Measurements from ENCODE around the gene NUF2.

Gene NUF2

GRCh38 chr1:163365186-163365585 lies 43.4 kb downstream of the NUF2 start:
- no peaks in the 10 kb centered on the region for H3K4me1 Mint-ChIP-seq (ENCODE audit: low read depth)
- peaks cover 12% of the 10 kb centered on the region for H3K27me3 Mint-ChIP-seq
- no peaks in the 10 kb centered on the region for H3K36me3 Mint-ChIP-seq (ENCODE audit: low read depth)
- H3K4me3 Mint-ChIP-seq, result no peak overlapping the region
- no peak overlapping the region for H3K27ac Mint-ChIP-seq
- no peaks in the 10 kb centered on the region for H3K9me3 Mint-ChIP-seq

GRCh38 chr1:163366555-163366954 lies 44.8 kb downstream of the NUF2 start:
- Mint-ChIP-seq H3K9me3 (no peaks in the 10 kb centered on the region), H3K4me3 (no peak overlapping the region), H3K27me3 (peaks cover 12% of the 10 kb centered on the region), H3K4me1 (ENCODE audit: low read depth) (no peaks in the 10 kb centered on the region), H3K36me3 (ENCODE audit: low read depth) (no peaks in the 10 kb centered on the region), H3K27ac (no peak overlapping the region)

- Mint-ChIP-seq H3K27ac (no peak overlapping the region), H3K36me3 (ENCODE audit: low read depth) (no peaks in the 10 kb centered on the region), H3K4me1 (ENCODE audit: low read depth) (no peaks in the 10 kb centered on the region), H3K27me3 (peaks cover 4% of the 10 kb centered on the region), H3K4me3 (no peak overlapping the region), H3K9me3 (no peaks in the 10 kb centered on the region)
Measured at GRCh38 chr1:163367721-163368120, 46.0 kb downstream of the NUF2 start.

GRCh38 chr1:163372576-163372975 lies 50.8 kb downstream of the NUF2 start:
- no peak overlapping the region for H3K27ac Mint-ChIP-seq
- no peaks in the 10 kb centered on the region for H3K4me1 Mint-ChIP-seq (ENCODE audit: low read depth)
- peaks cover 15% of the 10 kb centered on the region for H3K27me3 Mint-ChIP-seq
- no peak overlapping the region for H3K4me3 Mint-ChIP-seq
- no peaks in the 10 kb centered on the region for H3K9me3 Mint-ChIP-seq
- H3K36me3 Mint-ChIP-seq (ENCODE audit: low read depth), result no peaks in the 10 kb centered on the region

GRCh38 chr1:163378554-163378953 lies 56.8 kb downstream of the NUF2 start:
- Mint-ChIP-seq H3K4me3 (no peak overlapping the region), H3K36me3 (ENCODE audit: low read depth) (no peaks in the 10 kb centered on the region), H3K9me3 (no peaks in the 10 kb centered on the region), H3K4me1 (ENCODE audit: low read depth) (no peaks in the 10 kb centered on the region), H3K27ac (no peak overlapping the region), H3K27me3 (peaks cover 29% of the 10 kb centered on the region)

GRCh38 chr1:163379801-163380200 lies 58.0 kb downstream of the NUF2 start:
- peaks cover 25% of the 10 kb centered on the region for H3K27me3 Mint-ChIP-seq
- H3K9me3 Mint-ChIP-seq, result no peaks in the 10 kb centered on the region
- no peak overlapping the region for H3K27ac Mint-ChIP-seq
- H3K36me3 Mint-ChIP-seq (ENCODE audit: low read depth), result no peaks in the 10 kb centered on the region
- no peak overlapping the region for H3K4me3 Mint-ChIP-seq
- no peaks in the 10 kb centered on the region for H3K4me1 Mint-ChIP-seq (ENCODE audit: low read depth)

GRCh38 chr1:163381487-163382184 lies 59.9 kb downstream of the NUF2 start:
- Mint-ChIP-seq H3K9me3 (no peaks in the 10 kb centered on the region), H3K4me1 (ENCODE audit: low read depth) (no peaks in the 10 kb centered on the region), H3K36me3 (ENCODE audit: low read depth) (no peaks in the 10 kb centered on the region), H3K27ac (no peak overlapping the region), H3K4me3 (no peak overlapping the region), H3K27me3 (peaks cover 23% of the 10 kb centered on the region)

GRCh38 chr1:163382395-163382794 lies 60.6 kb downstream of the NUF2 start:
- no peak overlapping the region for H3K4me3 Mint-ChIP-seq
- H3K27ac Mint-ChIP-seq, result no peak overlapping the region
- H3K4me1 Mint-ChIP-seq (ENCODE audit: low read depth), result no peaks in the 10 kb centered on the region
- H3K36me3 Mint-ChIP-seq (ENCODE audit: low read depth), result no peaks in the 10 kb centered on the region
- H3K9me3 Mint-ChIP-seq, result no peaks in the 10 kb centered on the region
- peaks cover 24% of the 10 kb centered on the region for H3K27me3 Mint-ChIP-seq

- peaks cover 41% of the 10 kb centered on the region for H3K27me3 Mint-ChIP-seq
- H3K36me3 Mint-ChIP-seq (ENCODE audit: low read depth), result no peaks in the 10 kb centered on the region
- no peaks in the 10 kb centered on the region for H3K4me1 Mint-ChIP-seq (ENCODE audit: low read depth)
- H3K4me3 Mint-ChIP-seq, result no peak overlapping the region
- no peak overlapping the region for H3K27ac Mint-ChIP-seq
- no peaks in the 10 kb centered on the region for H3K9me3 Mint-ChIP-seq
Measured at GRCh38 chr1:163387146-163387545, 65.4 kb downstream of the NUF2 start.

- H3K36me3 Mint-ChIP-seq (ENCODE audit: low read depth), result no peaks in the 10 kb centered on the region
- H3K9me3 Mint-ChIP-seq, result peaks cover 3% of the 10 kb centered on the region
- peaks cover 43% of the 10 kb centered on the region for H3K27me3 Mint-ChIP-seq
- no peak overlapping the region for H3K4me3 Mint-ChIP-seq
- no peak overlapping the region for H3K27ac Mint-ChIP-seq
- no peaks in the 10 kb centered on the region for H3K4me1 Mint-ChIP-seq (ENCODE audit: low read depth)
Measured at GRCh38 chr1:163388970-163389369, 67.2 kb downstream of the NUF2 start.

- H3K4me3 Mint-ChIP-seq, result no peak overlapping the region
- no peak overlapping the region for H3K27ac Mint-ChIP-seq
- peaks cover 5% of the 10 kb centered on the region for H3K9me3 Mint-ChIP-seq
- no peaks in the 10 kb centered on the region for H3K36me3 Mint-ChIP-seq (ENCODE audit: low read depth)
- no peaks in the 10 kb centered on the region for H3K4me1 Mint-ChIP-seq (ENCODE audit: low read depth)
- H3K27me3 Mint-ChIP-seq, result peaks cover 35% of the 10 kb centered on the region
Measured at GRCh38 chr1:163395790-163396189, 74.0 kb downstream of the NUF2 start.

- no peaks in the 10 kb centered on the region for H3K4me1 Mint-ChIP-seq (ENCODE audit: low read depth)
- no peak overlapping the region for H3K4me3 Mint-ChIP-seq
- no peaks in the 10 kb centered on the region for H3K36me3 Mint-ChIP-seq (ENCODE audit: low read depth)
- H3K27ac Mint-ChIP-seq, result no peak overlapping the region
- H3K27me3 Mint-ChIP-seq, result peaks cover 35% of the 10 kb centered on the region
- H3K9me3 Mint-ChIP-seq, result peaks cover 5% of the 10 kb centered on the region
Measured at GRCh38 chr1:163397451-163398200, 75.9 kb downstream of the NUF2 start.

GRCh38 chr1:163399001-163399400 lies 77.2 kb downstream of the NUF2 start:
- Mint-ChIP-seq H3K9me3 (peaks cover 2% of the 10 kb centered on the region), H3K36me3 (ENCODE audit: low read depth) (no peaks in the 10 kb centered on the region), H3K27ac (no peak overlapping the region), H3K27me3 (peaks cover 34% of the 10 kb centered on the region), H3K4me1 (ENCODE audit: low read depth) (no peaks in the 10 kb centered on the region), H3K4me3 (no peak overlapping the region)

- H3K27me3 Mint-ChIP-seq, result peaks cover 32% of the 10 kb centered on the region
- no peaks in the 10 kb centered on the region for H3K4me1 Mint-ChIP-seq (ENCODE audit: low read depth)
- H3K27ac Mint-ChIP-seq, result no peak overlapping the region
- no peaks in the 10 kb centered on the region for H3K36me3 Mint-ChIP-seq (ENCODE audit: low read depth)
- no peaks in the 10 kb centered on the region for H3K9me3 Mint-ChIP-seq
- H3K4me3 Mint-ChIP-seq, result no peak overlapping the region
Measured at GRCh38 chr1:163399976-163400601, 78.3 kb downstream of the NUF2 start.

GRCh38 chr1:163401211-163401610 lies 79.5 kb downstream of the NUF2 start:
- Mint-ChIP-seq H3K27ac (no peak overlapping the region), H3K27me3 (peaks cover 29% of the 10 kb centered on the region), H3K9me3 (no peaks in the 10 kb centered on the region), H3K36me3 (ENCODE audit: low read depth) (no peaks in the 10 kb centered on the region), H3K4me1 (ENCODE audit: low read depth) (no peaks in the 10 kb centered on the region), H3K4me3 (no peak overlapping the region)

Measured in stimulated activated naive CD8-positive, alpha-beta T cell treated with anti-CD3 and anti-CD28 coated beads, Interleukin-15, Interleukin-2, amounts not matched to agents 100 ng/mL and 50 ng/mL, for 24 hours (primary cell).